Vagina (tissue), 2 donors: Measurements from ENCODE around the gene FZR1. TPM values are rescaled to one million over a fixed set of nuclear protein-coding genes. Genes with fewer than 3 reads are reported as not detected.

ENCODE experiments used
- DNase-seq, 2 donors: peaks; one replicate each; pipeline ENCODE4 v3.0.0-alpha.2; 2017; ENCODE audit errors: extremely low spot score in 2 of 2
- H3K27ac ChIP-seq: fragments of 200-600 bp; sonication (generic); one replicate; pipeline ENCODE4 v1.5.1; 2019
- H3K27me3 ChIP-seq: fragments of 200-600 bp; sonication (generic); one replicate; pipeline ENCODE4 v1.5.1; 2019
- H3K36me3 ChIP-seq, 2 donors: fragments of 200-600 bp; sonication (generic); one replicate each; pipeline ENCODE4 v1.5.1; 2017 to 2019
- H3K4me1 ChIP-seq: fragments of 200-600 bp; sonication (generic); one replicate; pipeline ENCODE4 v1.5.1; 2019
- H3K4me3 ChIP-seq, 2 donors: fragments of 200-600 bp; sonication (generic); 1 replicate in 1 of 2; 2 replicates in 1 of 2; pipeline ENCODE4 v1.5.1; 2016 to 2019
- H3K9me3 ChIP-seq: fragments of 200-600 bp; sonication (generic); one replicate; pipeline ENCODE4 v1.5.1; 2019
- POLR2A ChIP-seq, 2 donors: fragments of 450-650 bp; IDR thresholded peaks; one replicate each; pipeline ENCODE4 v1.6.1; 2017; ENCODE audit warnings: antibody characterized with exemption in 2 of 2, mild to moderate bottlenecking in 2 of 2, moderate library complexity in 2 of 2
- POLR2AphosphoS5 ChIP-seq, 2 donors: sonication (generic); formaldehyde crosslinking; IDR thresholded peaks; one replicate each; pipeline ENCODE4 v1.9.0; 2017; ENCODE audit warnings: antibody characterized with exemption in 2 of 2, mild to moderate bottlenecking in 2 of 2, low read depth in 1 of 2; ENCODE audit not compliant: insufficient read depth in 1 of 2
- intact Hi-C: fragments of 100-400 bp; cut with DNase I; formaldehyde crosslinking; loops from one replicate; pipeline ENCODE4 v1.15.1; 2023
- total RNA-seq: library from RNA; depleted of rRNA; stranded (reverse); fragments of >200 nt; gene quantifications from one replicate; pipeline ENCODE4 v1.2.3, GENCODE V29; 2016
- TF ChIP-seq, protein P1 (sequence below), 3 experiments: fragments of 450-650 bp in 2 of 3; fragments of 200-600 bp in 1 of 3; sonication (generic) in 1 of 3; IDR thresholded peaks; one replicate each; pipeline ENCODE4 v1.5.1; 2017 to 2019; ENCODE audit warnings: antibody characterized with exemption in 3 of 3, mild to moderate bottlenecking in 2 of 3, moderate library complexity in 2 of 3

Gene FZR1
- total RNA-seq, 1 donor from 2014 or later: 29.2 TPM

DNA sequence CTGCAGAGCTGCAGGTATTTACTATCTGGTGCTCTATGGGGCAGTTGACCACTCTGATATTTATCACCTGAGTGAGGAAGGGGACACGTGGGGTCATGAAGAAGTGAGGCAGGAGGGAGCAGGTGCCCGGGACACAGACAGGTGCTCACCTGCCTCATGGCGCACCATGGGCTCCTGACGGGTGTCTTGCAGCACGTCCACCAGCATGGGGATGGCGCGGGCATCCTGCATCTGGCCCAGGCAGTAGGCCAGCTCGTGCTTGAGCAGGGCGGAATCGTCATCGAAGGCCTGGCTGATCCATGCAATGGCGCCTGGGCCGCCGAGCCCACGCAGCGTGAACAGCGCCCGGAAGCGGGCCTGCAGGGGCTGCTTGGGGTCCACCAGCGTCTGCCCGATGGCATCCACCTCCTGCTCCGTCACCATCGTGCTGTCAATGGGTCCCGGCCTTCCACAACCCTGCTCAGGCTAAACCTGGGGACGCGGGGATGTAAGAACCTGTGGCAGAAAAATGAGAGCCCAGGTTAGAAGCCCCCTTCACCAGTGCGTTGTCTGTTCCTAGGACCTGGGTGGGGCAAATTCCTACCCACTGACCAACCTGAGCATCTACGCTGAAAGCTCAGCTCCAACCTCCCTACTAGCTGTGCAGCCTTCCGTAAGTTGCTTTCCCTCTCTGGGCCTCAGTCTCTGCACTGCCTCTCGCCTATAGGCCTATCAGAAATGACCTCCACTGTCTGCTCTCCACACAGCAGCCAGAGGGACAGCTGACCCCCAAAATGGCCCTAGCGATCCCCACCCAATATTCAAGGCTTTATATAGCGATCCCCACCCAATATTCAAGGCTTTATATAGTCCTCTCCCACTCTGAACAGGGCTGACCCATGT lies 9.5 kb upstream of the FZR1 start:
- no peak for DNase-seq
- intact Hi-C loops: no loop called here
- TF ChIP-seq, protein P1, sequence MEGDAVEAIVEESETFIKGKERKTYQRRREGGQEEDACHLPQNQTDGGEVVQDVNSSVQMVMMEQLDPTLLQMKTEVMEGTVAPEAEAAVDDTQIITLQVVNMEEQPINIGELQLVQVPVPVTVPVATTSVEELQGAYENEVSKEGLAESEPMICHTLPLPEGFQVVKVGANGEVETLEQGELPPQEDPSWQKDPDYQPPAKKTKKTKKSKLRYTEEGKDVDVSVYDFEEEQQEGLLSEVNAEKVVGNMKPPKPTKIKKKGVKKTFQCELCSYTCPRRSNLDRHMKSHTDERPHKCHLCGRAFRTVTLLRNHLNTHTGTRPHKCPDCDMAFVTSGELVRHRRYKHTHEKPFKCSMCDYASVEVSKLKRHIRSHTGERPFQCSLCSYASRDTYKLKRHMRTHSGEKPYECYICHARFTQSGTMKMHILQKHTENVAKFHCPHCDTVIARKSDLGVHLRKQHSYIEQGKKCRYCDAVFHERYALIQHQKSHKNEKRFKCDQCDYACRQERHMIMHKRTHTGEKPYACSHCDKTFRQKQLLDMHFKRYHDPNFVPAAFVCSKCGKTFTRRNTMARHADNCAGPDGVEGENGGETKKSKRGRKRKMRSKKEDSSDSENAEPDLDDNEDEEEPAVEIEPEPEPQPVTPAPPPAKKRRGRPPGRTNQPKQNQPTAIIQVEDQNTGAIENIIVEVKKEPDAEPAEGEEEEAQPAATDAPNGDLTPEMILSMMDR (IDR thresholded peaks at IDR 0.05): no peak
- TF ChIP-seq POLR2A (IDR thresholded peaks at IDR 0.05) (no peak), POLR2AphosphoS5 (IDR thresholded peaks at IDR 0.05; ENCODE audit: insufficient read depth in 1 of 2, low read depth in 1 of 2) (no peak)
- Histone ChIP-seq H3K4me3 (no peak overlapping the region), H3K4me1 (peaks cover 15% of the 10 kb centered on the region), H3K36me3 (peaks cover 0 to 34% of the 10 kb centered on the region in 2 donors), H3K9me3 (no peaks in the 10 kb centered on the region), H3K27ac (no peak overlapping the region), H3K27me3 (no peaks in the 10 kb centered on the region)

DNA sequence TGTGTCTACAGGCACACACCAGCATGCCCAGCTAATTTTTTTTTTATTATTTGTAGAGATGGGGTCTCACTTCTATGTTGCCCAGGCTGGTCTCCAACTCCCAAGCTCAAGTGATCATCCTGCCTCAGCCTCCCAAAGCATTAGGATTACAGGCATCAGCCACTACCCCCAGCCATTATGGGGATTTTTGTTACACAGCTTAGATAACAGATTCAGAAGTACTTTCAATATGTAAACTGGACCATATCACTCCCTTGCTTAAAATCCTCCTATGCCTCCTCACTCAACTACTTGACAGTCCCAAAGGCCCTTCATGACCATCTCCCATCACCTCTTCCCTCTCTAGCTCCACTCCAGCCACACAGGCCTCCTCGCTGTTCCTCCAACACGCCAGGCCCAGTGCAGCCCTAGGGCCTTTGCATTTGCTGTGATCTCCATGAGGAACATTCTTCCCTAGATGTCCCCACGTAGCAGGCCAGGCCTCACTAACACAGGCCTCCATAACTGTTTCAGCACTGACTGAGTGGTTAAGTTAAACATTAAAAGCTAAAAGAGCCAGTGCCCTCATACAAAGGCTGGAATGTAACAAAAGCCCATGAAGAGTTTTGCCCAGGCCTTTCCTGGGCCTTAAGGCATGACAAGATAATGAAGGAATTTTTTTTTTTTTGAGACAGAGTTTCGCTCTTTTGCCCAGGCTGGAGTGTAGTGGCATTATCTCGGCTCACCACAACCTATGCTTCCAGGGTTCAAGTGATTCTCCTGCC lies 8.2 kb upstream of the FZR1 start:
- DNase-seq: no peak
- no peak for TF ChIP-seq POLR2AphosphoS5 (IDR thresholded peaks at IDR 0.05; ENCODE audit: insufficient read depth in 1 of 2, low read depth in 1 of 2)
- TF ChIP-seq, protein P1 (IDR thresholded peaks at IDR 0.05): no peak
- TF ChIP-seq POLR2A (IDR thresholded peaks at IDR 0.05): no peak
- H3K9me3 ChIP-seq: no peaks in the 10 kb centered on the region
- peaks cover 0 to 29% of the 10 kb centered on the region in 2 donors for H3K36me3 ChIP-seq
- no peak overlapping the region for H3K27ac ChIP-seq
- H3K4me1 ChIP-seq: peaks cover 15% of the 10 kb centered on the region
- intact Hi-C loops: no loop called here
- no peaks in the 10 kb centered on the region for H3K27me3 ChIP-seq
- no peak overlapping the region for H3K4me3 ChIP-seq

DNA sequence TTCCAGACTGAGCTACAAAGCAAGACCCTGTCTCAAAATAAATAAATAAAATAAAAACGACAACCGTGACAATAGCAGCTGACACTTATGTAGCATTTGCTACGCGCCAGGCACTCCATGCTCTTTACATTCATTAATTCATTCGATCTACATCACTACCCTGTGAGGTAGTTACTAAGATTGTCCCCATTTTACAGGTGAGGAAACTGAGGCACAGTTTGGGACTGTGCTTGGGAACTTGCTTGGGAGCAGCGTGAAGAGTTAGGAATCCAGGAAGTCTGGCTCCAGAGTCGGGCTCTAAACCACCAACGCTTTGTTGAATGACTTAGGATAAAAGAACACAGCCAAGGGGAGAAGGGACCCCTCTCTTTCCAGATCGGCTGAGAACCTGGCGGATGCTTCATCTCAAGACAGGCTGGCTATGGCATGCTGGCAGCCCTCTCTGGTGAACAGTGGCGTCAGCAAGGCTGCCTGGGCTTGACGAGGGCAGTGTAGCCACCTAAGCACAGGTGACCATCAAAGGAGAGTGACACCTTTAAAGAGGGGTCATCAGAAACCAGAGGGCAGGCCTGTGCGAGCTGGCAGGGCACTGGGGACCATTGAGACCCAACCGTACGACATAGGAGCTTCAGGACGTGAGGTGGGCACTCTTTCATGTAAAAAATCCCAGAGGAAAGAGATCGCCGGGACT lies 6.2 kb upstream of the FZR1 start:
- intact Hi-C loops: no loop called here
- H3K36me3 ChIP-seq: peaks cover 0 to 18% of the 10 kb centered on the region in 2 donors
- H3K4me3 ChIP-seq: peak overlapping the region; percentile 80 to 96
- TF ChIP-seq POLR2A (IDR thresholded peaks at IDR 0.05) (no peak), POLR2AphosphoS5 (IDR thresholded peaks at IDR 0.05; ENCODE audit: insufficient read depth in 1 of 2, low read depth in 1 of 2) (no peak)
- TF ChIP-seq, protein P1 (IDR thresholded peaks at IDR 0.05): no peak
- H3K27ac ChIP-seq: peak overlapping the region; percentile 93
- H3K4me1 ChIP-seq: peaks cover 16% of the 10 kb centered on the region
- DNase-seq: no peak
- no peaks in the 10 kb centered on the region for H3K9me3 ChIP-seq
- H3K27me3 ChIP-seq: no peaks in the 10 kb centered on the region

DNA sequence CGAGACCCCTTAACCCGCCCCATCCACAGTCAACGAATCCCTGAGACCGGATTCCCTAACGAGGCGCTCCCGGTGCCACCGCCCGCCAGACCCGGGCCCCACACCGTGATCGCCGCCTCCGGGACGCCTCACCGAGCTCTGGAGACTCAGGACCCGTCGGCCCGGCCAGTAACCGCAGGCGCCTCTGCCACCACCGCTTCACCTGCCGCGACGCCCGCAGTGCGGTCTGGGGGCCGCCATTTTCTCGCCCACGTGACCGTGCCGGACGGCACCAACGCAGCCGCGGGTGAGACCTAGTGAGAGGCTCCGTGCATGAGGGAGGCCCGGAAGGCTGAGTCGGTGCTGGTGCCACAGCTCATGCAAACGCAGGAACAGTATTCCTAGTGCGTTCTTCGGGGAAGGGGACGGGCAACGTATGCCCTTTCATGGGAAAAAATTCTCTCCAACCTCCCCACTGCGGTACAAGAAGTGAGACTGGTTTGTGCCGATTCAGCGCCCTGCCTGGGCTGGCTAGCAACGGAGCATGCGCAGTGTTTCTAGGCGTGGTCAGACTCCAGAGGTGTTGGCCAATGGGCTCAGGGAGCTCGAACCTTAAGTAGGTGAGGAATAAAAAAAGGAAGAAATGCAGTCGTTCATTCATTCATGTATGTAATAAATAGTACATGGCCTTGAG lies 5.5 kb upstream of the FZR1 start, which contains the start of gene DOHH:
Gene DOHH, minus strand, starts transcription at position 246 of the 673 bp plus-strand sequence. CDS start 3,860 bp downstream, outside the sequence.
- peak in 1 of 2 donors; percentile 94 for DNase-seq
- Histone ChIP-seq H3K4me3 (peak within 1 kb of the TSS; percentile 80 to 96), H3K36me3 (peaks cover 0 to 12% of the 10 kb centered on the region in 2 donors), H3K4me1 (peaks cover 22% of the 10 kb centered on the region), H3K27me3 (no peaks in the 10 kb centered on the region), H3K27ac (peak within 1 kb of the TSS; percentile 93), H3K9me3 (no peaks in the 10 kb centered on the region)
- intact Hi-C loops: no loop called here
- TF ChIP-seq POLR2AphosphoS5 (IDR thresholded peaks at IDR 0.05; ENCODE audit: insufficient read depth in 1 of 2, low read depth in 1 of 2): peak; percentile 93 to 96
- TF ChIP-seq, protein P1 (IDR thresholded peaks at IDR 0.05): no peak
